HL-60 (cell line): ENCODE data around the gene IGFBP6.

ENCODE experiments used
- DNase-seq, 2 experiments: peaks; one replicate each; pipeline ENCODE4 v3.0.0-alpha.2; 2010 to 2020; ENCODE audit warnings: low read depth in 1 of 2, low spot score in 1 of 2
- H3K27ac ChIP-seq: fragments of 250-450 bp; sonication (Bioruptor Pico); replicated peaks from 2 replicates; pipeline ENCODE4 v1.5.1; 2020; ENCODE audit warnings: mild to moderate bottlenecking, moderate library complexity
- H3K27me3 ChIP-seq: fragments of 250-450 bp; sonication (Bioruptor Pico); 2 replicates; pipeline ENCODE4 v1.5.1; 2021; ENCODE audit warnings: mild to moderate bottlenecking, moderate library complexity; ENCODE audit not compliant: insufficient read depth, poor library complexity, severe bottlenecking
- H3K4me3 ChIP-seq: replicated peaks from 2 replicates; pipeline ENCODE4 v1.5.1; 2011; ENCODE audit warnings: mild to moderate bottlenecking, control low read depth, low read length; ENCODE audit not compliant: insufficient read depth
- CTCF ChIP-seq: IDR thresholded peaks from one replicate; pipeline ENCODE4 v1.5.1; 2011; ENCODE audit warnings: low read length, control low read depth, inconsistent platforms; ENCODE audit not compliant: insufficient read depth
- GABPA ChIP-seq: IDR thresholded peaks from 2 replicates; pipeline ENCODE4 v1.6.1; 2012; ENCODE audit warnings: low read depth
- POLR2AphosphoS5 ChIP-seq: IDR thresholded peaks from 2 replicates; pipeline ENCODE4 v1.6.1; 2012; ENCODE audit warnings: low read depth
- REST ChIP-seq: IDR thresholded peaks from 2 replicates; pipeline ENCODE4 v1.6.1; 2012; ENCODE audit warnings: low read depth; ENCODE audit not compliant: insufficient replicate concordance
- SPI1 ChIP-seq: IDR thresholded peaks from 2 replicates; pipeline ENCODE4 v1.6.1; 2012; ENCODE audit warnings: low read depth, mild to moderate bottlenecking, borderline replicate concordance

The IGFBP6 gene

GRCh38 chr12:53065975-53066931 is 31.2 kb upstream of the IGFBP6 start:
- Histone ChIP-seq H3K27ac (no peak overlapping the region), H3K4me3 (no peak overlapping the region), H3K27me3 (no peaks in the 10 kb centered on the region)
- TF ChIP-seq GABPA (no peak), SPI1 (peak; percentile 4; the same call in 1 of the 2 replicates), CTCF (peak; percentile 72)
- peak; percentile 42 to 54 for DNase-seq

GRCh38 chr12:53067074-53067992 is 30.1 kb upstream of the IGFBP6 start:
- Histone ChIP-seq H3K27ac (no peak overlapping the region), H3K4me3 (no peak overlapping the region), H3K27me3 (no peaks in the 10 kb centered on the region)
- no peak for DNase-seq
- no peak for TF ChIP-seq GABPA
- TF ChIP-seq SPI1 = no peak
- no peak for TF ChIP-seq REST
- no peak for TF ChIP-seq POLR2AphosphoS5
- TF ChIP-seq CTCF = no peak

DNA sequence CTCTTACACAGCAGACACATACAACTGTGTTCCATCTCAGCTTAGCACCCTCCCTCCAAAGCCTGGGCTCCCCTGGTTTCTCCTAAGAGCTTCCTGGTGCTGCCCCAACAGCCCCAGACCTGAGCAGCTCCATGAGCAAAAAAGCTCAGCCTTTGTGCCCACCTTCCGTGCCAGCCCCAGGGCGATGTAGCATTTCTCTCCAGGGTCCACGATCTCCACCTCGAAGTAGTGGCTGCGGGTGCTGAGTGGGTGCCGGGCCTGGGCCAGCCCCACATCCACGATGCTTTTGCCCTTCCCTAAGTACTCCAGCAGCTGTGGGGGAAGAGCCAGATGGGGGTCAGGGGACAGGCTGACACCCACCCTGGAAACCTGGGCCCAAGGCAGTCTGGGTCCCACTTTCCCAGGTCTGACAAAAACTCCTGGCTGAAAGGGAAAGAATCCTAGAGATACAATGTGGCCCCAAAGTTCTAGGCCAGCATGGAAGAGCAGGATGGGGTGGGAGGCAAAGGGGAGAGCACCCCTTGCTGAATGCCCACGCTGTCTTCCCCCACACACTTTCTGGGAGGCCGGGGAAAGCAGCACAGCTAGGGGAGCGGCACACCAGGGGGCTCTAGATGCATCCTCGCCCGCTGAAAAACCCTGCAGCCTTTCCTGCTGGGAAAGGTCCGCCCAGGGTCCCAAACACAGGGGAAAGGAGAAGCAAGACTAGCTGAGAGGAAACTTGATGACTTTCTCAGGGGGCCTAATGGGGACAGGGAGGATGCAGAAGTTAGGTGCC is 29.3 kb upstream of the IGFBP6 start:
- no peak for DNase-seq
- no peak overlapping the region for H3K27ac ChIP-seq
- no peaks in the 10 kb centered on the region for H3K27me3 ChIP-seq
- no peak overlapping the region for H3K4me3 ChIP-seq
- no peak for TF ChIP-seq SPI1
- TF ChIP-seq GABPA = no peak
- TF ChIP-seq REST = no peak
- TF ChIP-seq POLR2AphosphoS5 = no peak
- TF ChIP-seq CTCF = no peak
